Measurements from ENCODE around the gene CASD1.

The CASD1 gene

DNA sequence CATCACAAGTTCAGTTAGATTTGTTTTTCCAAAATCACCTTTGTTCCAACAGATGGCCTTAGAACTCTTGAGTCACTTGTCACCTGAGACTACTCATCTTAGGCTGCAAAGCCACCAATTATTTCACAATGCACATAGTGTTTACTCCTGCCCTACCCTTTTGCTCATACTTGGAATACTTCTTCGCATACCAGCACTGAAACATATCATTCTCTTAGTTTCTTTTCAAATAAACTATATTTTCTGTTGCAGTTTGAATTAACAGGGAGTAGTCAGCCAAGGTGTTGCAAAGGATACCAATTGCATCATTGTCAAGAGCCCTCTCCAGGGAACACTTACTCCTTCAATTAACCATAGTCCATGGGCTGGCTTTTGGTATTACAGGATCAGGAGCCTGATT lies 71.0 kb downstream of the CASD1 start:
- Histone ChIP-seq H3K4me3 (ENCODE audit: low read depth in 1 of 2, low read length in 1 of 2) (no peak overlapping the region), H3K4me1 (ENCODE audit: control insufficient read depth in 1 of 2, insufficient read depth in 1 of 2, low read depth in 1 of 2, low read length in 1 of 2) (no peaks in the 10 kb centered on the region), H3K9me3 (no peaks in the 10 kb centered on the region), H3K27ac (no peak overlapping the region), H3K27me3 (no peaks in the 10 kb centered on the region), H3K36me3 (no peaks in the 10 kb centered on the region)
- TF ChIP-seq, protein P1, sequence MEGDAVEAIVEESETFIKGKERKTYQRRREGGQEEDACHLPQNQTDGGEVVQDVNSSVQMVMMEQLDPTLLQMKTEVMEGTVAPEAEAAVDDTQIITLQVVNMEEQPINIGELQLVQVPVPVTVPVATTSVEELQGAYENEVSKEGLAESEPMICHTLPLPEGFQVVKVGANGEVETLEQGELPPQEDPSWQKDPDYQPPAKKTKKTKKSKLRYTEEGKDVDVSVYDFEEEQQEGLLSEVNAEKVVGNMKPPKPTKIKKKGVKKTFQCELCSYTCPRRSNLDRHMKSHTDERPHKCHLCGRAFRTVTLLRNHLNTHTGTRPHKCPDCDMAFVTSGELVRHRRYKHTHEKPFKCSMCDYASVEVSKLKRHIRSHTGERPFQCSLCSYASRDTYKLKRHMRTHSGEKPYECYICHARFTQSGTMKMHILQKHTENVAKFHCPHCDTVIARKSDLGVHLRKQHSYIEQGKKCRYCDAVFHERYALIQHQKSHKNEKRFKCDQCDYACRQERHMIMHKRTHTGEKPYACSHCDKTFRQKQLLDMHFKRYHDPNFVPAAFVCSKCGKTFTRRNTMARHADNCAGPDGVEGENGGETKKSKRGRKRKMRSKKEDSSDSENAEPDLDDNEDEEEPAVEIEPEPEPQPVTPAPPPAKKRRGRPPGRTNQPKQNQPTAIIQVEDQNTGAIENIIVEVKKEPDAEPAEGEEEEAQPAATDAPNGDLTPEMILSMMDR (IDR thresholded peaks at IDR 0.05) = no peak

DNA sequence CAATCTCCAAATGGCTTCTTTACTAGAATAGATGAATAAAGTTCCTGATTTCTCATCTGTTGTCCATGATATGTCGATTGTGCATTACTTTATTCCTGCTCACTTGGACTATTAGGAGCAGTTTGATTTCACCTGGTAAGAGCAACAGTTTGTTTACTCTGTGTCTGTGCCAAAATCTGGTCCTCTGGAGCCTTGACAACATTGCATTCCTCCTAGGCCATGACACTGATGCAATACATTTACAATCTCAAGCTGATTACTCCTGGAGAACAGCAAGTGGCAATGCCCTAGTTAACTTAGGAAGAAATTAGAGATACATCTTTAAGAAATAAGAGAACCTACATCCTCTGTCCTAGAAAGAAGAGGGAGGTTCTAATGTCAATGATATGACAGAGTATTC lies 74.5 kb downstream of the CASD1 start:
- Histone ChIP-seq H3K36me3 (no peaks in the 10 kb centered on the region), H3K27ac (no peak overlapping the region), H3K4me3 (ENCODE audit: low read depth in 1 of 2, low read length in 1 of 2) (no peak overlapping the region), H3K4me1 (ENCODE audit: control insufficient read depth in 1 of 2, insufficient read depth in 1 of 2, low read depth in 1 of 2, low read length in 1 of 2) (no peaks in the 10 kb centered on the region), H3K9me3 (no peaks in the 10 kb centered on the region), H3K27me3 (no peaks in the 10 kb centered on the region)
- TF ChIP-seq, protein P1 (IDR thresholded peaks at IDR 0.05) = no peak

DNA sequence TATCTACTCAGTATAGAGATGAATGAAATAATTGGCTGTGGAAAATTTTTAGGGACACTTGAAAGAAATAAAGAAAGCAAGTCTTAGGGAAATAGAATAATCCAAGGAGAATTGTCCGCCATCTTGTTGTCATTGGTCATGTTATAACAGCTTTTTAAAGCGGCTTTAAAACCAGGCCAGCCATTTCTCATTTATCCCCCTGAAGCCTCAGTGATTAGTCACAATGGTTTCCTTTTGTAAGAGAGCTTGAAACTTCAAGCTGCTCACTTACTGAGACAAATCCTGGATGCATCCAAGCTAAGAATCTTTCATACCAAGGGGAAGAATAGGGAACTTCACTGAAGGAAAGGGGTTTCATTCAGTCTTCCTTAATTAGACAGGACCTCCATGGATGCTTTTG lies 78.5 kb downstream of the CASD1 start:
- Histone ChIP-seq H3K36me3 (no peaks in the 10 kb centered on the region), H3K9me3 (no peaks in the 10 kb centered on the region), H3K4me3 (ENCODE audit: low read depth in 1 of 2, low read length in 1 of 2) (no peak overlapping the region), H3K27ac (no peak overlapping the region), H3K27me3 (no peaks in the 10 kb centered on the region), H3K4me1 (ENCODE audit: control insufficient read depth in 1 of 2, insufficient read depth in 1 of 2, low read depth in 1 of 2, low read length in 1 of 2) (peaks cover 0 to 6% of the 10 kb centered on the region in 2 experiments)
- TF ChIP-seq, protein P1 (IDR thresholded peaks at IDR 0.05) = no peak

DNA sequence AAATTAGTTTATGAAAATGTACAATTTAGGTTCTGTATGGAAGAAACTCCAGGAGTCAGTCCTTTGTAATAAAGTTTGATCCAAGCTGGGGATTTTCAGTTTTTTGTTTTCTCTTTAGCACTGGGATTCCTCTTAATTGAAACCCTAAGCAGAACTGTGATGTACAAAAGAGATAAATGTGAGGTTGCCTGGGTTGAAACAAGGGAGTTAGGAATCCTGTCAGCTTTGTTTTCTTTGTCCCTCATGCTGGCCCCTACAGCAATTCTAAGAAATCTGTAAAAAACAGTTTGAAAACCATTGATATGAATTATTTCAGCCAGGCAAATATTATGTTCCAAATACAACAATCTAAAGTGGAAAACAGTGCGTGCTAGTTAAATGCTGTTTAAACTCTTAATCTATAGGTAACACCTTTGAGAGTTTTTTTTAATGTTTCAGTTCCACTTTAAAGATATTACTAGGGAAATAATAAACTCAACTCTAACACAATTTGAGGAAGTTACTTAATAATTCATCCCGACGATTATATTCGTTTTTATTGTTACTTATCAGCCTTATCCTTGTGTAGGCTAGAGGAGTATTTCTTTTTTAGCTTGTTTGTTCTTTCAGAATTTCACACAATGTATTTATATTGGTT lies 81.0 kb downstream of the CASD1 start:
- Histone ChIP-seq H3K4me1 (ENCODE audit: control insufficient read depth in 1 of 2, insufficient read depth in 1 of 2, low read depth in 1 of 2, low read length in 1 of 2) (peaks cover 0 to 6% of the 10 kb centered on the region in 2 experiments), H3K27me3 (no peaks in the 10 kb centered on the region), H3K36me3 (no peaks in the 10 kb centered on the region), H3K4me3 (ENCODE audit: low read depth in 1 of 2, low read length in 1 of 2) (no peak overlapping the region), H3K9me3 (no peaks in the 10 kb centered on the region), H3K27ac (no peak overlapping the region)
- TF ChIP-seq, protein P1 (IDR thresholded peaks at IDR 0.05) = no peak

DNA sequence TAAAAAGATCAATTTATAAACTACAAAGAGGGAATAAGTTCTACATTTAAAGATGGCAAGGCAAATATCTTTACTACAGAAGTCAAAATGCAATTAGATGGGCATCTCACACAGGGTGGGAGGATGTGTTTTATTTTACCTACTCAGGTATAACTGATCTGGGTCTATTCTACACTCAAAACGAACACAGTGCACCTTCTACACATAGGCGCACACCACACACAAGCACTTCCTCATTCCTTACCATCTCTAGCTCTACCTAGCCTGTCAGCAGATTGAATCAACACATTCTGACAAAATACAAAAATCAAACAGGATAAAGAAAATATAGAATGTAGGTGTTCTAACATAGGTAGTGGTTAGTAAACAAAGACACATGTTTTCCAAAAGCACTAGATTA lies 81.6 kb downstream of the CASD1 start:
- TF ChIP-seq, protein P1 (IDR thresholded peaks at IDR 0.05) = no peak
- H3K4me1 ChIP-seq (ENCODE audit: control insufficient read depth in 1 of 2, insufficient read depth in 1 of 2, low read depth in 1 of 2, low read length in 1 of 2) = peaks cover 0 to 6% of the 10 kb centered on the region in 2 experiments
- no peaks in the 10 kb centered on the region for H3K27me3 ChIP-seq
- no peak overlapping the region for H3K27ac ChIP-seq
- H3K9me3 ChIP-seq = no peaks in the 10 kb centered on the region
- H3K4me3 ChIP-seq (ENCODE audit: low read depth in 1 of 2, low read length in 1 of 2) = no peak overlapping the region
- H3K36me3 ChIP-seq = no peaks in the 10 kb centered on the region

Data from neutrophil (primary cell).